Smooth muscle cell of the brain vasculature (primary cell): ENCODE results near the gene MED12L.

Experiments used
- DNase-seq: peaks from one replicate; pipeline ENCODE4 v3.0.0-alpha.2; 2012; ENCODE audit warnings: low read depth, low spot score

Gene MED12L

DNA sequence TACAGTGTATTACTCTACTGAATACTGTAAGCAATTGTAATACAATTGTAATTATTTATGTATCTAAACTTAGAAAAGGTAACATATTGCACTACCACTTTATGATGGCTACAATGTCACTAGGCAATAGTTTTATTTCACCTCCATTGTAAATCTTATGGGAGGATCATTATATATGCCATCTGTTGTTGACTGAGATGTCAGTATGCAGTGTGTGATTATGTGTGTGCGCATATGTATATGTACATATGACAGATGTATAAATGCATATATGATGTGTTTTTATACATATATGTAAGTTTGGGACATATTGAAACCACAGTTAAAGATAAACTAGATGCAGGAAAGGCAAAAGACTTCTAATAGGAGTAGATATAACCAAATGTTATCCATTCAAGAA, 366.9 kb downstream of the MED12L start:
- DNase-seq: no peak

DNA sequence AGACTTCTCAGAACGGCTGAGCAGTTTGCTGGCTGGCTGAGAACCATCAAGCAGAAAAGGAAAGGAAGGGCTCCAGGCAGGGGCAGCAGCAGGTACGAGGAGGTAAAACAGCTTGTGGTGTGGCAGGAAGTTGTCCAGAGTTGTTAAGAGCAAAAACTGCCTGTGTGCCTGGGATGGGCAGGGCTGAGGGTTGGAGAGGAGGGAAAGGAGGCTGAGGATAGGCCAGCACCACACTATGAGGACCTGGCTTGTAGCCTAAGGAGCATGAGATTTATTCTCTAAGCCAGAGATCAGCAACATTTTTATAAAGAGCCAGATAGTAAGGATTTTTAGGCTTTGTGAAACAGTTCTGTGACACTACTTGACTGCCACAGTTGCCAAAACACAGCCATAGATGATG, 367.4 kb downstream of the MED12L start:
- no peak for DNase-seq

DNA sequence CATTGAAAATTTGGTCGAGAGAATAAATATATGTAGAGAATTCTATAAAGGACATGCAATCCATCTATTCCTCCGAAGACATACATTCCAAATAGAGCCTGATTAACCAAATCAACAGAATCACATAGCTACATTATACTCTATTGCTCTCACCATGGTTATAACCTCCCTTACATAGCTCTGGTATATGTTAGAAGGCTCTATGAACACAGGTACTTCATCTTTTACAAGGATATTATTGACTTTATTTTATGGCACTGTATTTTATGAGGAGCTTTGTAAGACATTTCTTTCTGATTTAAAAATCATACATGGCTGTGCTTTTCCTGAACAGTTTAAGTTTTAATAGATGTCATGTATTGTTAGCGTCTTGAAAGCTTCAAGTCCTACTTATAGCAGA, 370.6 kb downstream of the MED12L start:
- no peak for DNase-seq

- no peak for DNase-seq
These were observed 373.9 kb downstream of the MED12L start for GRCh38 chr3:151459358-151459757.

GRCh38 chr3:151460228-151460627, 374.8 kb downstream of the MED12L start:
- DNase-seq: no peak

DNA sequence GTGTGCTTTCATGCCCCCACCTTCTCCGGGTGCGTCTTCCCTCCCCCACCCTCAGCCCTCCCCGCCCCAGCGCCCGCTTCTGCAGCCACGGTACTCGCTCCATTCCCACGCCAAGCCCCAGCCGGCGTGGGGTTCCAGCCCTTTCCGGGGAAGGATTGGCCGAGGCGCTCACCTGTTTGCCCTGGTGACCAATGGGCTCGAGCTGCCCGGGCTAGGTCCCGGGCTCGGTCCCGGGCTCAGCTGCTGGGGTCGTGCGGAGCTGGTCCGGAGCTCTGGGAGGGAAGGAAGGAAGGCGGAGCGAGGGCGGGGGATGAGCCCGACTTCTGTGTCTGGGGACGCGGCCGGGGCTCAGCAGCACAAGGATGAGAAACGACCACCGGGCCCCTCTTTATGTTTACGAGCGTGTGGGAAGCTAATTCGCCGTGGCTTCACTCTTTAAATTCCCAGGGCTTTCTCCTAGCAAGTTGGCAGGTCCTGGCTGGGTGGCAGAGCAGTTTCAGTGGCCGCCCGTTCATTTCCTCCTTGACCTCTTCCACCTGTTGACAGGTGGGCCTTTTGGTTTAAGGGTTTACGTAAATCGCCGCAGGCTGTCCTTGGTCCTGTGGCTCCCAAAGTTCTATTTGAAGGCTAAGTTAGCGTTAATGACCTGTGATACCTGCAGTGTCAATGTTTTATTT, 375.4 kb downstream of the MED12L start, which contains the start of gene IGSF10:
Gene IGSF10, minus strand, starts transcription at position 288 of the 677 bp plus-strand sequence. CDS start 2,352 bp downstream, outside the sequence.
- DNase-seq: no peak

DNA sequence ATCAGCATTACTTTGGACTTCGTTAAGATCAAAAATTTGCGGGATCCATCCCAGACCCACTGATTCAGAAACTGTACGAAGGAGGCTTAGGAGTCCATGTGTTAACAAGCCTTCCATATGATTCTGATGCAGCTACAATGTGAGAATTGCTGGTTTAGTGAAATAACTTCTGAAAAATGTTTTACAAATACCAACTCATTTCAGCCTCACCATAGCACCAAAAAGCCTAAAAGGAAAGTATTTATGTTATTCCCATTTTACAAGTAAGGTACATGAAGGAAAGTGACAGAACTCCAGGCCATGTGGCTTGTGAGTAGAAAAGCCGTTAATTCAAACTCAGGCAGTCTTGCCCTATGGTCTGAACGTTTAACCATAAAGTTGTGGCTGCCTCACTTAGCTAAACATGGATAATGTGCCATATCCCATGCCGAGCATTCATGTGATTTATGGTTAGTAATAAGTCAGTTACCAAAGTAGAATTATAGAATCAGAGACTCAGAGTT, 376.9 kb downstream of the MED12L start:
- DNase-seq: no peak

GRCh38 chr3:151462991-151463390, 377.5 kb downstream of the MED12L start:
- DNase-seq: no peak

- DNase-seq: no peak
These were observed 381.6 kb downstream of the MED12L start for GRCh38 chr3:151467069-151467468.

DNA sequence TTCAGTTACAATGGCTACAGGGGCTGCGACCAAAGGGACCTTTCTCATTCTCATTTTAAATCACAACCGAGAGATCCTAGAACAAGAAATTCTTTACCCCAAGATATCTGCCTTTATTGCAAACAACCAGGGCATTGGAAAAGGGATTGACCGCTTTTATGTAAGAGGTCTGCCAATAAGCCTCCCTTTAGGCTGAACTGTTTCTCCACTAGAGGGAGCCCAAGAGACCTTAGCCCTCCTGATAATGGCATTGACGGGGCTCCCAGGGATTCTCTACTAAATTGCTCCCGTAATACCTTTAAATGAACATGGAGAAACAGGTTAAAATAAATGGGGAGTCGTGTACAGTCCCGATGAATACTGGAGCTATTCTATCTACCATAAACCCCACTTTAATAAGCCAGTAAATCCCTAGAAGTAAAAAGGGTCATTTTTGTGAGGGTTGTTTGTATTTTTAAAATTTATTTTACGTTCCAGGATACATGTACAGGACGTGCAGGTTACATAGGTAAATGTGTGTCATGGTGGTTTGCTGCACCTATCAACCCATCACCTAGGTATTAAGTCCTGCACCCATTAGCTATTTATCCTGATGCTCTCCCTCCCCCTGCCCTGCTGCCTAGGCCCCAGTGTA, 382.9 kb downstream of the MED12L start:
- peak; percentile 37 for DNase-seq

DNA sequence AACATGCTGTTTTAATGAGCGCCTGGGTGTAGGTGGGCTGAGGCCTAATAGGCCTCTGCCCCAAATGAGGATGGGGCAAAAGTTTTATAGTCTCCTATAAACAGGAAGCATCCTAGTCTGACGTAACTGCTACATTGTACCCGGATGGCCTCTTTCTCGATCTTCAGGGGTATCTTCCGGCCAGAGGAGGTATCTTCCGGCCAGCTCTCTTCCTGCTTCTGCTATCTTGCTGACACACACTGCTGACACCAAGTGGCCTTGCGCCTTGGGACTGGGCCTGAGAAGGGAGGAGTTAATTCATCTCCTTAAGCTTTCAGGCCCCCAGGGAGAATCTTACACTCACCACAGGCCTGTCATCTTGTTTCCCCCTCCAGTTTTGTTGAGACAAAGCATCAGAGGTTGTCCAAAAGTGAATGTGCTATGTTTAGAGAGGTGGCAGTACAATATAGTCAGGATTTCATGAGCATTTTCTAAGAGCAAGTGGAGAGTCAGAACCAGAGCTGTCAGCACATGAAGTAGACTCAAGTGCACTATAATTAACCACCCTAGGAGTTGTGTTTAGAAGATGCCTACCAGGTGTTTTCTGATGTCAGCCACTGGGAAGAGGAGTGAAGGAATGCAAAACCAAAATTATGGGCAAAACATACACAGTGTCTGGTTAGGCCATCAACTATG, 391.0 kb downstream of the MED12L start:
- DNase-seq: no peak

DNA sequence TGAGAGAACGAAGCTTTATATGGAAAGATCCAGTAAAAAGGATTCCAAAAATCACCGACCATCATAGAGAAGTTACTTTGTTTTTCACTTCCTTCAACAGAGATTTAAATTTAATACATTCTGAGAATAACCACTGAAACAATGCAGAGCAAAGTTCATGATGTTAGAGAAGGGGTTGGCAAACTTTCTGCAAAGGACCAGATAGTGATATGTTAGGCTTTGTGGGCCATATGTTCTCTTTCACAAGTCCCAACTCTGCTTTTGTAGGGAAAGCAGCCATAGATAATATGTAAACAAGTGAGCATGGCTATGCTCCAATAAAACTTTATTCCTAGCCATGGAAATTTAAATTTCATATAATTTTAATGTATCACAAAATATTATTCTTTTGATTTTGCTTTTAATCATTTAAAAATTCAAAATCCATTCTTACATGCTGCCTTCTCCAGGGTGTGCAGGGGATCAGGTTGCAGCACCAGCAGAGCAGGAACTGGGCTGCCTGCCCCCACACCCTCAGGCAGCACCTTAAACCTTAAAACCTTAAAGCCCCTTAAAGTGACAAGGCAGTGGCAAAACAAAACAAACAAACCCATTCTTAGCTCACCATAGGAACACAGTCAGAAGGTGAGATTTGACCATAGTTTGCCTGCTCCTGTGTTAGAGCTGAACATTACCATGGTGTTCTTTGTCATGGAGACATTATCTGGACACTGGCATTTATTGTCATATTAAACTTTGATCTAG, 392.3 kb downstream of the MED12L start:
- DNase-seq: no peak

DNA sequence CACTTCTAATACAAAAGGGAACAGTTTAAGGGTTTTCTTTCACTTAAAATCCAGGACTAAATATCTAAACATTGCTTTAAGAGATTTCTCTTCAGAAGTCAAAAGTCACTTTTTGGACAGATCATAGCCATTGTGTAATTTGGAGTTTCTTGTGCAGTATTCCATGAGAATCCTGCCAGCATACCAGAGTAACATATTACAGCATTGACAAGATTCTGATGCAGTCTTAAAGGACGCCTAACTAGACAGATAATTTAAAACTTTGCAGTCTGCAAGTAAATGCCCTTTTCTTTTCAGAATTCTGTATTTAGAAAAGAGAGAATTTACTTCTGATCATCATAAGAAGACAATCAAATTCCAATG, 392.9 kb downstream of the MED12L start:
- no peak for DNase-seq

DNA sequence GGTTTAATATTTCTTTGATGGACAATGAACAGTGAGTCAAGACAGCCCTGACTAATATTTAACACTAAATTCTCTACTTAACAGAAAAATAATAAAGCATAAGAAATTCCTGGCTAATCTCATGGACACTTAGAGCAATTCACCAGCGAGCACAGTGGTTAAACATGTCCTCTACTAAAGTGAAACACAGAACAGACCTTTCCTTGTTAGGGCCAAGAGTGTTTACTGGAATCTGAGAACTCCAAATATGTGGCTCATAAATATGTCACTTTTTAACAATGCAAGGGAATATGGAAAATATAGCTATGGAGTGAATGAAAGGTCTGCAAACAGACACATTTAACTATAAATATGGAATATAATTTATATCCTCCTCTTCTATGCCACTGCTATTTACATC, 394.0 kb downstream of the MED12L start:
- DNase-seq: no peak

DNA sequence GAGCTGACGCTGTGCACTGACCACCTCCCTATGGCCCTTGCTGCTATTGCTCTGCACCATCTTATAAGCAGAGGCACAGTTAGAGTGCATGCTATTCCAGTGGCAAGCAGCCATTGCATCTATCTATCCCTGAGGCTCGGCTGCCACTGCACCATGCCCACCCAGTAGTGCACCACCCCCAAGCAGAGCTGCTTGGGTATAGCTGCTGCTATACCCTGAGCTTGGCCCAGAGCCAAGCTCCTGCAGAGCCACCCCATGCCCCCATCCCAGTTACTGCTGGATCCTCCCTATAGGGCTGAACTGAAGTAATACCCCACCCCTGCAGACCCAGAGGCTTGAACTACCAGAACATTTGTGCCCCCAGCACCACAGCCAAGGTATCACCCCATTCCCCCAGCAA, 395.0 kb downstream of the MED12L start:
- no peak for DNase-seq

DNA sequence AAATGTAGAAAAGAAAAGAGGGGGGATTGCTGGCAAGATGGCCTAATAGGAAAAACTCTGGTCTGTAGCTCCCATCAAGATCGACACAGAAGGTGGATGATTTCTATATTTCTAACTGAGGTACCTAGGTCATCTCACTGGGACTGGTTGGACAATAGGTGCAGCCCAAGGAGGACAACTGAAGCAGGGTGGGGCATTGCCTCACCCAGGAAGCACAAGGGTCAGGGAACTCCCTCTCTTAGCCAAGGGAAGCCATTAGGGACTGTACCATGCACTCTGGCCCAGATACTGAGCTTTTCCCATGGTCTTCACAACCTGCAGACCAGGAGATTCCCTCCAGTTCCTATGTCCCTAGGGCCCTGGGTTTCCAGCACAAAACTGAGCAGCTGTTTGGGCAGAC, 398.0 kb downstream of the MED12L start:
- DNase-seq: no peak

DNA sequence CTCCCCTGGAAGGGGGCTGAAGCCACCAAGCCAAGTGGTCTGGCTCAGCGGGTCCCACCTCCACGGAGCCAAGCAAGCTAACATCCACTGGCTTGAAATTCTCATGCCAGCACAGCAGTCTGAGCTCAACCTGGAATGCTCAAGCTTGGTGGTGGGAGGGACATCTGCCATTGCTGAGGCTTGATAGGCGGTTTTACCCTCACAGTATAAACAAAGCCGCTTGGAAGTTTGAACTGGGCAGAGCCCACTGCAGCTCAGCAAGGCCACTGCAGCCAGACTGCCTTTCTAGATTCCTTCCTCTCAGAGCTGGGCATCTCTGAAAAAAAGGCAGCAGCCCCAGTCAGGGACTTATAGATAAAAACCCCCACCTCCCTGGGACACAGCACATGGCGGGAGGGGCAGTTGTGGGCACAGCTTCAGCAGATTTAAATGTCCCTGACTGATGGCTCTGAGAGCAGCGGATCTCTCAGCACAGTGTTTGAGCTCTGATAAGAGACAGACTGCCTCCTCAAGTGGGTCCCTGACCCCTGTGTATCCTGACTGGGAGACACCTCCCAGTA, 398.6 kb downstream of the MED12L start:
- DNase-seq: no peak
